H1 (cell line): Measurements from ENCODE around the gene SLC6A17. TPM values are rescaled to one million over a fixed set of nuclear protein-coding genes. Genes with fewer than 3 reads are reported as not detected.

Experiments used
- CTCF ChIA-PET: fragments of 300-600 bp; sonication (Branson Sonifier 250); formaldehyde crosslinking; loops from one replicate; lab custom pipeline; 2021; ENCODE audit not compliant: partially characterized antibody; lab: Charles Lee
- POLR2A ChIA-PET: fragments of 300-600 bp; sonication (Branson Sonifier 250); formaldehyde crosslinking; loops from one replicate; lab custom pipeline; 2021; ENCODE audit warnings: inconsistent platforms; ENCODE audit not compliant: partially characterized antibody; lab: Charles Lee
- DNase-seq, 2 experiments: peaks; one replicate each; pipeline versions ENCODE4 v3.0.0 to v3.0.0-alpha.2; 2010 to 2022; ENCODE audit warnings: low spot score in 2 of 2, low read depth in 1 of 2, mixed read lengths in 1 of 2
- FAIRE-seq: peaks from 2 replicates; lab custom pipeline; 2011; peaks lifted over from hg19 to GRCh38; lab: Jason Lieb, UNC
- H2AFZ ChIP-seq: 2 replicates; pipeline ENCODE4 v1.8.1; 2012; ENCODE audit warnings: low read length, inconsistent platforms
- H2AK5ac ChIP-seq: 2 replicates; pipeline ENCODE4 v1.6.1; 2013; ENCODE audit warnings: low read depth, low read length
- H2BK120ac ChIP-seq: replicated peaks from 2 replicates; pipeline ENCODE3; 2013; ENCODE audit warnings: low read depth, low read length, inconsistent platforms
- H2BK12ac ChIP-seq: 2 replicates; pipeline ENCODE4 v1.6.1; 2013; ENCODE audit warnings: low read depth, low read length
- H2BK15ac ChIP-seq: 2 replicates; pipeline ENCODE4 v1.6.1; 2013; ENCODE audit warnings: low read length
- H2BK20ac ChIP-seq: 2 replicates; pipeline ENCODE4 v1.6.1; 2013; ENCODE audit warnings: low read length
- H2BK5ac ChIP-seq: 2 replicates; pipeline ENCODE4 v1.6.1; 2013; ENCODE audit warnings: low read depth, low read length
- H3K14ac ChIP-seq: 2 replicates; pipeline ENCODE4 v1.6.1; 2013; ENCODE audit warnings: inconsistent platforms; ENCODE audit not compliant: insufficient read length
- H3K18ac ChIP-seq: 2 replicates; pipeline ENCODE4 v1.6.1; 2013; ENCODE audit warnings: low read length; ENCODE audit errors: extremely low read depth
- H3K23ac ChIP-seq: 2 replicates; pipeline ENCODE4 v1.6.1; 2013; ENCODE audit warnings: inconsistent platforms; ENCODE audit not compliant: insufficient read length
- H3K23me2 ChIP-seq: 2 replicates; pipeline ENCODE4 v1.6.1; 2013; ENCODE audit warnings: low read depth, low read length
- H3K27ac ChIP-seq: 2 replicates; pipeline ENCODE4 v1.6.1; 2011; ENCODE audit warnings: low read depth, low read length, inconsistent platforms
- H3K27me3 ChIP-seq, 4 experiments: replicated peaks in 1 of 4; 1 replicate in 1 of 4; 2 replicates in 3 of 4; pipeline versions ENCODE4 v1.6.1 to v1.8.1; 2011 to 2013; ENCODE audit warnings: low read length in 3 of 4, mild to moderate bottlenecking in 3 of 4, inconsistent platforms in 2 of 4, mixed read lengths in 2 of 4, moderate library complexity in 1 of 4; ENCODE audit not compliant: control insufficient read depth in 3 of 4, insufficient read depth in 3 of 4; ENCODE audit errors: extremely low read depth in 1 of 4
- H3K36me3 ChIP-seq, 4 experiments: 2 replicates each; pipeline versions ENCODE4 v1.6.1 to v1.8.1; 2011 to 2013; ENCODE audit warnings: mild to moderate bottlenecking in 4 of 4, low read length in 3 of 4, moderate library complexity in 2 of 4, control low read depth in 1 of 4, inconsistent platforms in 1 of 4; ENCODE audit not compliant: insufficient read depth in 4 of 4, control insufficient read depth in 2 of 4
- H3K4ac ChIP-seq: replicated peaks from 2 replicates; pipeline ENCODE3; 2013; ENCODE audit warnings: low read length, low read depth, mixed read lengths, inconsistent platforms; ENCODE audit not compliant: insufficient read length
- H3K4me1 ChIP-seq, 4 experiments: replicated peaks in 1 of 4; 1 replicate in 1 of 4; 2 replicates in 3 of 4; pipeline versions ENCODE4 v1.6.1 to v1.8.1; 2011 to 2013; ENCODE audit warnings: low read length in 3 of 4, inconsistent platforms in 2 of 4, mixed read lengths in 1 of 4; ENCODE audit not compliant: insufficient read depth in 4 of 4, control insufficient read depth in 3 of 4
- H3K4me2 ChIP-seq, 2 experiments: 2 replicates each; pipeline versions ENCODE4 v1.6.1 to v1.8.1; 2011 to 2013; ENCODE audit warnings: low read depth in 2 of 2, low read length in 2 of 2, control low read depth in 1 of 2, inconsistent platforms in 1 of 2, mild to moderate bottlenecking in 1 of 2; ENCODE audit not compliant: insufficient read depth in 1 of 2
- H3K4me3 ChIP-seq, 4 experiments: fragments of 200-600, 300-600 bp in 1 of 4; sonication (generic), shearing (Covaris generic), sonication (Bioruptor Twin) in 1 of 4; 2 replicates each; pipeline versions ENCODE4 v1.5.1 to v1.8.1; 2011 to 2016; ENCODE audit warnings: low read length in 4 of 4, low read depth in 3 of 4, control low read depth in 2 of 4, inconsistent platforms in 2 of 4, mild to moderate bottlenecking in 2 of 4, mixed read lengths in 1 of 4, moderate library complexity in 1 of 4; ENCODE audit not compliant: insufficient read depth in 2 of 4; ENCODE audit errors: extremely low read depth in 1 of 4
- H3K56ac ChIP-seq: replicated peaks from 2 replicates; pipeline ENCODE3; 2013; ENCODE audit warnings: low read depth, mild to moderate bottlenecking, mixed read lengths, low read length, inconsistent platforms; ENCODE audit not compliant: insufficient read length
- H3K79me1 ChIP-seq: 2 replicates; pipeline ENCODE4 v1.6.1; 2013; ENCODE audit warnings: low read depth, low read length, control low read depth
- H3K79me2 ChIP-seq, 2 experiments: 2 replicates each; pipeline versions ENCODE4 v1.6.1 to v1.8.1; 2012 to 2013; ENCODE audit warnings: low read length in 2 of 2, mild to moderate bottlenecking in 2 of 2, inconsistent platforms in 1 of 2; ENCODE audit not compliant: insufficient read depth in 2 of 2, control insufficient read depth in 1 of 2
- H3K9ac ChIP-seq, 4 experiments: replicated peaks in 1 of 4; 1 replicate in 1 of 4; 2 replicates in 3 of 4; pipeline versions ENCODE4 v1.6.1 to v1.8.1; 2011 to 2013; ENCODE audit warnings: low read depth in 3 of 4, low read length in 3 of 4, control low read depth in 2 of 4, mild to moderate bottlenecking in 2 of 4, moderate library complexity in 2 of 4, inconsistent platforms in 1 of 4; ENCODE audit errors: extremely low read depth in 1 of 4
- H3K9me3 ChIP-seq, 2 experiments: 2 replicates each; pipeline versions ENCODE4 v1.6.1 to v1.8.1; 2012 to 2013; ENCODE audit warnings: mild to moderate bottlenecking in 2 of 2, moderate library complexity in 2 of 2, control low read depth in 1 of 2, inconsistent platforms in 1 of 2, low read depth in 1 of 2, low read length in 1 of 2, mixed read lengths in 1 of 2; ENCODE audit not compliant: insufficient read depth in 2 of 2
- H4K20me1 ChIP-seq, 2 experiments: replicated peaks in 1 of 2; 2 replicates each; pipeline versions ENCODE3 to v1.8.1; 2011 to 2013; ENCODE audit warnings: inconsistent platforms in 2 of 2, low read length in 2 of 2, mild to moderate bottlenecking in 1 of 2; ENCODE audit not compliant: insufficient read depth in 2 of 2, control insufficient read depth in 1 of 2
- H4K5ac ChIP-seq: 2 replicates; pipeline ENCODE4 v1.6.1; 2013; ENCODE audit warnings: low read length, low read depth, mixed read lengths, inconsistent platforms; ENCODE audit not compliant: insufficient read length
- H4K8ac ChIP-seq: 2 replicates; pipeline ENCODE4 v1.8.0; 2013; ENCODE audit warnings: mild to moderate bottlenecking, moderate library complexity, low read length, inconsistent platforms; ENCODE audit not compliant: insufficient read depth; ENCODE audit errors: extremely low read depth
- H4K91ac ChIP-seq: replicated peaks from 2 replicates; pipeline ENCODE3; 2013; ENCODE audit warnings: low read length, mixed read lengths, inconsistent platforms; ENCODE audit not compliant: insufficient read length
- BACH1 ChIP-seq: IDR thresholded peaks from 2 replicates; pipeline ENCODE4 v1.6.1; 2012; ENCODE audit warnings: low read length, improper control_type of control experiment
- BRCA1 ChIP-seq: IDR thresholded peaks from 2 replicates; pipeline ENCODE4 v1.6.1; 2012; ENCODE audit warnings: low read depth, low read length, improper control_type of control experiment
- CBX8 ChIP-seq: fragments of 300-800, 300-1000 bp; sonication (generic); IDR thresholded peaks from 2 replicates; pipeline ENCODE4 v1.7.1; 2016; ENCODE audit warnings: low read depth, low read length, borderline replicate concordance
- CHD1 ChIP-seq: IDR thresholded peaks from 2 replicates; pipeline ENCODE4 v1.6.1; 2012; ENCODE audit warnings: low read depth, low read length, improper control_type of control experiment
- FOSL1 ChIP-seq: IDR thresholded peaks from 2 replicates; pipeline ENCODE4 v1.6.1; 2011; ENCODE audit warnings: mild to moderate bottlenecking, low read depth, low read length, moderate library complexity; ENCODE audit not compliant: insufficient read depth
- GTF2F1 ChIP-seq: IDR thresholded peaks from 2 replicates; pipeline ENCODE4 v1.6.1; 2012; ENCODE audit warnings: low read depth, low read length, improper control_type of control experiment, borderline replicate concordance
- JUN ChIP-seq: IDR thresholded peaks from 2 replicates; pipeline ENCODE4 v1.6.1; 2011; ENCODE audit warnings: low read depth, mild to moderate bottlenecking, improper control_type of control experiment, low read length
- PHF8 ChIP-seq: fragments of 200-600 bp; sonication (generic); conservative IDR thresholded peaks from 2 replicates; pipeline ENCODE4 v1.7.1; 2012; ENCODE audit warnings: low read depth, mild to moderate bottlenecking, inconsistent platforms, low read length, moderate library complexity
- SIN3A ChIP-seq, 2 experiments: IDR thresholded peaks in 1 of 2; conservative IDR thresholded peaks in 1 of 2; 2 replicates each; pipeline ENCODE4 v1.6.1; 2011 to 2012; ENCODE audit warnings: low read length in 2 of 2, improper control_type of control experiment in 1 of 2, low read depth in 1 of 2, mild to moderate bottlenecking in 1 of 2
- SRF ChIP-seq: IDR thresholded peaks from 2 replicates; pipeline ENCODE4 v1.6.1; 2011; ENCODE audit warnings: mild to moderate bottlenecking, low read depth, low read length, moderate library complexity
- TBP ChIP-seq: IDR thresholded peaks from 2 replicates; pipeline ENCODE4 v1.6.1; 2011; ENCODE audit warnings: low read depth, low read length, improper control_type of control experiment
- ZNF274 ChIP-seq: IDR thresholded peaks from 2 replicates; pipeline ENCODE4 v1.7.0; 2012; ENCODE audit warnings: low read length, borderline replicate concordance; ENCODE audit errors: extremely low read depth
- WGBS, 2 experiments: shearing (Covaris generic) in 1 of 2; methylation state at CpG; one replicate each; pipeline versions ENCODE4 v1.1.6 to v1.1.7; 2013 to 2015; ENCODE audit warnings: low lambda C conversion rate in 2 of 2, mixed read lengths in 2 of 2, inconsistent platforms in 1 of 2, low coverage in 1 of 2, missing lambda C conversion rate in 1 of 2; ENCODE audit not compliant: insufficient replicate concordance in 2 of 2, insufficient coverage in 1 of 2, insufficient read length in 1 of 2; ENCODE audit errors: extremely low coverage in 1 of 2, missing lambda C conversion rate in 1 of 2; 5-methylcytosine and 5-hydroxymethylcytosine counted together
- polyA plus RNA-seq, 7 experiments: library from polyadenylated mRNA; depleted of rRNA in 3 of 7; stranded (reverse) in 5 of 7; unstranded in 2 of 7; fragments of >200 nt in 5 of 7; fragments of 200-250 nt in 2 of 7; gene quantifications; 1 replicate in 5 of 7; 2 replicates in 1 of 7; 4 replicates in 1 of 7; pipeline versions ENCODE4 v1.2.1 to v1.2.3, GENCODE V29; 2011 to 2013; ENCODE audit warnings: missing spikeins in 2 of 7, mixed read lengths in 2 of 7
- total RNA-seq: library from RNA; stranded (reverse); fragmentation: NEBNext Ultra II Directional; extraction: Animal tissue kit (Norgen Biotek cat#: 25700); gene quantifications from 2 replicates; pipeline ENCODE4 v1.2.1, GENCODE V29; 2021

The SLC6A17 gene
- total and polyA plus RNA-seq, 2 of the 8 experiments (the other 6 are each of a cell fraction or from before 2014, with no cell fraction given): 0.15 to 0.28 TPM

- no peak overlapping the region for H4K91ac ChIP-seq
- H3K79me1 ChIP-seq: no peaks in the 10 kb centered on the region; the same call in 1 of the 2 replicates
- H4K20me1 ChIP-seq: peaks cover 0 to 16% of the 10 kb centered on the region in 2 experiments
- no peak overlapping the region for H3K23ac ChIP-seq
- H2BK5ac ChIP-seq: no peak overlapping the region
- ChIA-PET CTCF (interaction anchor here (0.8 to 19.1 kb wide), 9 partner anchors 8 to 280 kb away, joined by 3 to 1001 read pairs (median 5); no protein-coding TSS in a partner anchor), POLR2A (interaction anchor here (1.0 kb wide), 1 partner anchor 28 kb away, joined by 3 read pairs; no protein-coding TSS in a partner anchor)
- peaks cover 5 to 18% (median 18%) of the 10 kb centered on the region in 4 experiments; a peak in 6 of 7 replicates for H3K27me3 ChIP-seq
- H4K5ac ChIP-seq: no peak overlapping the region
- H2BK20ac ChIP-seq: no peak overlapping the region
- H3K27ac ChIP-seq: no peak overlapping the region
- no peak overlapping the region for H3K18ac ChIP-seq
- H3K14ac ChIP-seq: no peak overlapping the region
- no peak overlapping the region for H3K4me3 ChIP-seq
- WGBS, 2 experiments: 90% methylated on average over 7 of the region's 7 CpGs; no CpG with 5 or more reads in 1 of the 2 experiments
- no peaks in the 10 kb centered on the region for H3K36me3 ChIP-seq
- H2AFZ ChIP-seq: no peak overlapping the region
- H3K79me2 ChIP-seq: no peaks in the 10 kb centered on the region
- H4K8ac ChIP-seq: no peak overlapping the region
- DNase-seq (no peak), FAIRE-seq (no peak)
- peaks cover 0 to 18% (median 16%) of the 10 kb centered on the region in 4 experiments; a peak in 6 of 7 replicates for H3K4me1 ChIP-seq
- H3K9ac ChIP-seq: no peak overlapping the region
- H2AK5ac ChIP-seq: no peak overlapping the region
- H2BK120ac ChIP-seq: no peak overlapping the region
- H3K56ac ChIP-seq: no peak overlapping the region
- no peak overlapping the region for H2BK12ac ChIP-seq
- no peak overlapping the region for H2BK15ac ChIP-seq
- no peak overlapping the region for H3K4ac ChIP-seq
- no peak overlapping the region for H3K4me2 ChIP-seq
- no peaks in the 10 kb centered on the region for H3K9me3 ChIP-seq
- H3K23me2 ChIP-seq: peaks cover 11% of the 10 kb centered on the region; the same call in 1 of the 2 replicates
- TF ChIP-seq CHD1 (no peak), FOSL1 (no peak), BACH1 (no peak), ZNF274 (no peak), TBP (no peak), SIN3A (conservative IDR thresholded peaks at IDR 0.05 in 1 of 2, IDR thresholded peaks at IDR 0.05 in 1 of 2; ENCODE audit: low read depth in 1 of 2, low read length in 2 of 2) (no peak), PHF8 (no peak), GTF2F1 (no peak), SRF (no peak), BRCA1 (no peak), JUN (no peak), CBX8 (no peak)
Observed at GRCh38 chr1:110215621-110216515, 65.6 kb downstream of the SLC6A17 start.
